NCI-H524 treated with DMSO at 0.1 percent for 48 hours (cell line): Measurements from ENCODE around the gene OR11G2.
"Not testable (repeated sequence)": the region's sequence is repeated elsewhere in the genome, so short reads cannot be mapped to it uniquely, and the experiment has no call there.

Source experiments
- DNase-seq: peaks from one replicate; lab custom pipeline; 2025; lab: John Stamatoyannopoulos, UW

Gene OR11G2

DNA sequence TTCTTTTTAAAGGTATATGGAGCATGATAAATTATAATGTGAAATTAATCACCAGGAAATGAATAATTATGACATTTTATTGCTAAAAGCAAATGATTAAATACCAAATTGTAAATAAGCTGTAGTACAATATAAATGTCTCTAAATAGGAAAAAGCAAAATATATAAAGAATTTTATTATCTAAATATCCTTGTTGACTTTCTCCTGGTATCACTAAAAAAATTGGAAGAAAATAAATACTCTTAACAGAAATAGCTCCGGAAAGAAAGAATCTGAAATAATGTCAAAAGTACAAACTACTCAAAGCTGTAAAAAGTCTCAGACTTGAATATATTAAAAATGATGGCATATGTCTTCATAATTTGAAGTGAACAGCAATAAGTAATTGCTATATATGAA is 38.0 kb downstream of the OR11G2 start, which contains the start of gene OR11H7:
Gene OR11H7, plus strand, starts transcription at position 301 of the 400 bp plus-strand sequence.
- DNase-seq: no peak

DNA sequence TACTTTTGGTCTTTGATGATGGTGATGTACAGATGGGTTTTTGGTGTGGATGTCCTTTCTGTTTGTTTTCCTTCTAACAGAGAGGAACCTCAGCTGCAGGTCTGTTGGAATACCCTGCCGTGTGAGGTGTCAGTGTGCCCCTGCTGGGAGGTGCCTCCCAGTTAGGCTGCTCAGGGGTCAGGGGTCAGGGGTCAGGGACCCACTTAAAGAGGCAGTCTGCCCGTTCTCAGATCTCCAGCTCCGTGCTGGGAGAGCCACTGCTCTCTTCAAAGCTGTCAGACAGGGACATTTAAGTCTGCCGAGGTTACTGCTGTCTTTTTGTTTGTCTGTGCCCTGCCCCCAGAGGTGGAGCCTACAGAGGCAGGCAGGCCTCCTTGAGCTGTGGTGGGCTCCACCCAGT is 44.7 kb downstream of the OR11G2 start:
- not testable (repeated sequence) for DNase-seq

DNA sequence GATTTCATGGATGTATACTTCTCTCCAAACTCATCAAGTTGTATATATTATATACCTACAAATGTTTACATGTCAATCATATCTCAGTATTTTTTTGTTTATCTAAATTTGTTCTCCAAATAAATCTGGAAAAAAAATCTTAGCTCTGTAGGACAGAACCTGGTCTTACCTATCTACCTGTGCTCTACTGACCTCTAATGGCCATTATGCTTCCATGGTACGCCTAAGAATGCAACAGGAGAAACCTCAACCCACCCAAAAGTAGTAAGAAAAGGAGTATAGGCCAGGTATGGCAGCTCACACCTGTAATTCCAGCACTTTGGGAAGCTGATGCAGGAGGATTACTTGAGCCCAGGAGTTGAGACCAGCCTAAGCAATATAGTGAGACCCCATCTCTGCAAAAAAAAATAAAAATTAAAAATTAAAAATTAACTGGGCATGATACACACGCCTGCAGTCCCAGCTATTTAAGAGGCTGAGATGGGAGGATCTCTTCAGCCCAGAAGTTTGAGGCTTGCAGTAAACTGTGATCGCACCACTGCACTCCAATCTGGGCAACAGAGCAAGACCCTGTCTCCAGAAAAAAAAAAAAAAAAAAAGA is 57.0 kb downstream of the OR11G2 start:
- DNase-seq: no peak
